HG03064 (cell line): ENCODE results near the gene MTX1.

Experiments
- ATAC-seq: cut with Tn5 transposase; IDR thresholded peaks from one replicate; pipeline ENCODE4 v1.9.1; 2021; ENCODE audit warnings: low read depth; ENCODE audit not compliant: unreplicated experiment

MTX1 gene

DNA sequence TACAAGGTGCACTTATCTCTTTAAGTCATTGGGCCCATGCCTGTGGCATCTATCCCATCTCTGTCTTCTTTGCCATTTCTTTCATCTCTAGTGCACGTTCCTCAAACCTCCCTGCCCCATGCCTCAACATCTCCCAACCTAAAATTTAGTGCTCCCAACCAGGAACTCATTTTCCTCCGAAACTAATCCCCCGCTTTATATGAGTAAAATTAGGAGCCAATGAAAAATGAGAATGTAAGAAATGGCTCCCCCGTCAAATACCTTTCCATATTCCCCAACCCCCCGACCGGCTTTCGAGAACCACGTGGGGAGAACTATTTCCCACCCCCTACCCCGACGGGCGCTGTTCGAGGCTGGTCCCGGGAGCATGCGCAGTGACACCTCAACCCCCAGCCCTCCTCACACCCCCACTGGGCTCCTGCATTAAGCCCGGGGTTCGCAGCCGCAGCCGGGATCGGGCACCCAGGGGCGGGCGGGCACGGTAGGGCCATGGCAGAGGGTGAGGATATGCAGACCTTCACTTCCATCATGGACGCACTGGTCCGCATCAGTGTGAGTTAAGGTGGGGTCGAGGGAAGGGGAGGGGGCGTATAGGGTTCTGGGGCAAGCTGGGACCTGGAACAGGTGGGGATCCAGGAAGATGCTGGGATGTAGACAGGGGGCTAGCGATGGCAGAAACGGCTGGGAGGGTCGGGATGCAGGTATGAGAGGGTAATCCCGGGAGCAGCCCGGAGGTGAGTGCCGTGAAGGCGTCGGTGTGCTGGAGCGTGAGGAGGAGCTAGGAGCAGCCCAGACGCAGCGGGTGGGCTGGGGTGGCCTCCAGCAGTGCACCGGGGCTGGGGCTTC lies 34.8 kb upstream of the MTX1 start, which contains the start of gene TRIM46:
TSS of gene TRIM46 (plus strand) at position 372 of the 846 bp plus-strand sequence. CDS start at position 490, 118 bp downstream.
- peak; percentile 24 for ATAC-seq

DNA sequence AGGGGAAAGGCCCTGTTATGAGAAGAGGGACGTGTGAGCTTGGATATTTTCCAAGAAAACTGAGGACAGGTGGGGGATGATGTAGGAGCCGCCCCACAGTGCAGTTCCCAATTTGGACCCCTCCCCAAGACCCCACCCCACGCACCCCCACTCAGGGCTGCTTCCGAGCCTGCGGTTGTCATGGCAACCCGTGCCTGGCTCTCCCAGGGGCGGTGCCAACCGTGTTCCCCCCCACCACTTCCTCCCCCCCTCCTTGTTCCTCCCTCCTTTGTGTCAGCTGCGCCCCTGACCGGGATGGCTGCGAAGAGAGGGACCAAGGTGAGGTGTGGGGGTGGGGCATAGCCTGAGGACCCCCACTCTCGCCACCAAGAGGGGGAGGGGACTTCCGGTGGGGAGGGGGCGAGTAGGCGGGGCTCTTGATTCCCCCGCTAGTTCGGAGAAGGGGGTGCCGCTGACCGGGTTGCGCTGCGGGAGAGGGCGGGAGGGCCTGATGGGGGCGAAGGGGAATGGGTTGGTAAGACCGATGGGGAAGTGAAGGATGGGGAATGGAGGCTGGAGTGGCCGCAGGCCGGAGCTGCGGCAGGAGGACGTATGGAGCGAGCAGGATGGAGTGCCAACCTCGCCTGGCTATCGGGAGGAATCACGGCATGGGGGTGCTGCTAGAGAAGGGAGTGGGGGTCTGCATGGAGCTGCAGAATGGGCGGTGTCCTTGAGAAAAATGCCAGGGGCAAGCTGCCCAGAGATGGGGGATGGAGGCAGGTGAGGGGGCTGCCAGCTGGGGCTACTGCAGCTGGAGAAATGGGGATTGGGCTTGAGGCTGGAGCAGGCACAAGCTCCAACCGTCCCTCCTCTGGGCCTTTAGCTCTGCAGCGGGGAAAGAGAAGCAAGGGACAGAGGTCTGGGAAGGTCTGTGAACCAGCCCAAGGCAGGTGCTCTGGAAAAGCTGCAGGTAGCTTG lies 33.9 kb upstream of the MTX1 start:
- ATAC-seq, result no peak

DNA sequence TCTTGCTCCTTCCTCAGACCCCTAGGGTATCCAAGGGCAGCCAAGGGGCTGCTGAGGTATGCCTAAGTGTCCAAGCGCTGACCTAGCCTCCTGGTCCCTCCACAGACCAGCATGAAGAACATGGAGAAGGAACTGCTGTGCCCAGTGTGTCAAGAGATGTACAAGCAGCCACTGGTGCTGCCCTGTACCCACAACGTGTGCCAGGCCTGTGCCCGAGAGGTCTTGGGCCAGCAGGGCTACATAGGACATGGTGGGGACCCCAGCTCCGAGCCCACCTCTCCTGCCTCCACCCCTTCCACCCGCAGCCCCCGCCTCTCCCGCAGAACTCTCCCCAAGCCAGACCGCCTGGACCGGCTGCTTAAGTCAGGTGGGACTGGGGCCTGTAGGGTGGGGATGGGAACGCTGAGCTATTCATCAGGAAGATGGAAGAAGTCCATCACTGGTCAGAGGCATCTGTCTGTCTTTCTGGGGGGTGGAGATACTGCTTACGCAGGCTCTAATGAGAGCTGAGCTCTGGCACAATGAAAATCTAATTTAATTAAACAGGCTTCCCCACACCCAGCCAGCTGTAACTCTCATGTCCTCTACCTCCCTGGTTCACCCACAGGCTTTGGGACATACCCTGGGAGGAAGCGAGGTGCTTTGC lies 33.1 kb upstream of the MTX1 start:
- no peak for ATAC-seq

DNA sequence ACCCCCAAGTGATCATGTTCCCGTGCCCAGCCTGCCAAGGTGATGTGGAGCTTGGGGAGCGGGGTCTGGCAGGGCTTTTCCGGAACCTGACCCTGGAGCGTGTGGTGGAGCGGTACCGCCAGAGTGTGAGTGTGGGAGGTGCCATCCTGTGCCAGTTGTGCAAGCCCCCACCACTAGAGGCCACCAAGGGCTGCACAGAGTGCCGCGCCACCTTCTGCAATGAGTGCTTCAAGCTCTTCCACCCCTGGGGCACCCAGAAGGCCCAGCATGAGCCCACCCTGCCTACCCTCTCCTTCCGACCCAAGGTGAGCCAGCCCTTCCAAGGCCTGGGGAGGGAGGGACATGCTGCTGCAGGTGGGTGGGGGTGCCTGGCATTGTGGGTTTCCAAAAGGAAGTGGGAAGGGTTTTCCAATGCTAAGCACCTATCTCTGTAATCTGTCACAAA lies 32.5 kb upstream of the MTX1 start:
- ATAC-seq, result no peak

DNA sequence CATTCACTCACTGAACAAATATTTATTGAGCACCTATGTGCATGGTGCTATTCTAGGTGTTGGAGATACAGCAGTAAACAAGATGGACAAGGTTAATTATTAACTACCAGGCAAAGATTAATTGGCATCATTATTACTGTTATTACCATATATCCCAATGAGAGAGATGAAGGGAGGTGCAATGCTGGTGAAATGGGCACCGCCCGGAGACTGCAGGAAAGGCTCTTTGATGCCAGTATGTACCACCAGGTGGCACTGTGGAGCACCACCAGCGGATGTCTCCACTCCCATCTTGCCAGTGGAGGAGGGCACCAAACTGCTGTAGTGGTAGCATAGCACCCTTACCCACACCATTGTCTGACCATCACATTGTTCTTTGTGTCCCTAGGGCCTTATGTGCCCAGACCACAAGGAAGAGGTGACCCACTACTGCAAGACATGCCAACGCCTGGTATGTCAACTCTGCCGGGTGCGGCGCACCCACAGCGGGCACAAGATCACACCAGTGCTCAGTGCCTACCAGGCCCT lies 31.9 kb upstream of the MTX1 start:
- ATAC-seq, result no peak

DNA sequence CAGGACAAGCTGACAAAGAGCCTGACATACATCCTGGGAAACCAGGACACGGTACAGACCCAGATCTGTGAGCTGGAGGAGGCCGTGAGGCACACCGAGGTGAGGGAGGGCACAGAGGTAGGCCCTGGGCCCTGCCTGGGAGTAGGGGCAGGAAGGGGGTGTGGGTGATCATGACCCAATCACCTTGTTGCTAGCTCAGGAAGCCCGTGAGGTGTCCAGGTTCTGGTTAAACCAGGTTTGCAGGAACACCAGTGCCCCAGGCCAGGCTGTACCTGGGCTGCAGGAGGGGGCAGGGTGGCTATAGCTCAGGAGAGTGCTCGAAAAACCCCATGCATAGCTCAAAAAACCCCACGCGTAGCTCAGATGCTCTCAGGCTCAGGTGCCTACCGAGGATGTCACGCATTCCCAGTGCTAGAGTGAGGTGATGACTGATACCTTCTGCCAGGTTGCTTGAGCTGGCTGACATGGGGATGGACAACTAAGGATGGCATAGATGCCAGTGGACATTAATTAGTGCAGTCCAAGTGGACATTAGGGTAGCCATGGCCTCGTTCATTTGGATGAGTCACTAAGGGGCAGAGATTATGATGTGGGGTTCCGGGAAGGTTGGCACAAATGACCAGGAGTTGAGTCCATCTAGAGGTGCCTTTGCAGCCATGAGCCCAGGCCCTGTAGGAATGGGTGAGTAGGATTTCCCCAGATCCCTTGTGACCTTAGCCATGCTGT lies 31.1 kb upstream of the MTX1 start:
- no peak for ATAC-seq

DNA sequence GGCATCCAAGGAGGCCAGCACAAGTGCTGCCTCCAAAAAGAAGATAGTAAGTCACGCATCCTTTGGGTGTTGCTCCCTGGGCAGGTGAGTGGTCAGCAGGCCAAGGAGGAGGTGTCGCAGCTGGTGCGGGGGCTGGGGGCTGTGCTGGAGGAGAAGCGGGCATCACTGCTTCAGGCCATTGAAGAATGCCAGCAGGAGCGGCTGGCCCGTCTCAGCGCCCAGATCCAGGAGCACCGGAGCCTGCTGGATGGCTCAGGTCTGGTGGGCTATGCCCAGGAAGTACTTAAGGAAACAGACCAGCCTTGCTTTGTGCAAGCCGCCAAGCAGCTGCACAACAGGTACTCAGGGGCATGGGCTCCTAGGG lies 30.6 kb upstream of the MTX1 start:
- no peak for ATAC-seq

DNA sequence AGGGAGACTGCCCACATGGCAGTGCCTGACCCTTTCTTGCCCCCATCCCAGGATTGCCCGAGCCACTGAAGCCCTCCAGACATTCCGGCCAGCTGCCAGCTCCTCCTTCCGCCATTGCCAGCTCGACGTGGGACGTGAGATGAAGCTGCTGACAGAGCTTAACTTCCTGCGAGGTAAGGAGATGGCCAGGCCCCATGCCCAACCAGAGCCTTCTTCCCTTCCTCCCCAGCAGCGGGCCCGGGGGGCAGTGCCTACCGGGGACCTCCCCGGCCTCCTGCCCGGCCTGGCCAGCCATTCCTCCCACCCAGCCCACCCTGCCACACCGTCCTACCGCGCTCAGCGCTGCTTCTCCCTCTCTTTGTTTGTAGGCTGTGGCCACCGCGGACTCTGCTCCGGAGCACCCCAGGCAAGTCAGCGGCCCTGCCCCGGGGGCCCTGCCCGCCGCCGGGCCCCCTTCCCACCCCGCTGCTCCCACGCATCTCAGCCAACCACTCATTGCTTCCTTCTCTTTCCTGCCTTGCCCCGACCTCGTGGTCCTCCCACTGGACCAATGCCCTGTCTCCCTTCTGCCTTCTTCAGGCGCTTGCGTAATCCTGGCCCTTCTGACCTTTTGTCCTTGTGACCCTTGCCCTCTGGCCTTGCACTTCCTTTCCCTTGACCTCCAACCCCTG lies 29.9 kb upstream of the MTX1 start:
- no peak for ATAC-seq

DNA sequence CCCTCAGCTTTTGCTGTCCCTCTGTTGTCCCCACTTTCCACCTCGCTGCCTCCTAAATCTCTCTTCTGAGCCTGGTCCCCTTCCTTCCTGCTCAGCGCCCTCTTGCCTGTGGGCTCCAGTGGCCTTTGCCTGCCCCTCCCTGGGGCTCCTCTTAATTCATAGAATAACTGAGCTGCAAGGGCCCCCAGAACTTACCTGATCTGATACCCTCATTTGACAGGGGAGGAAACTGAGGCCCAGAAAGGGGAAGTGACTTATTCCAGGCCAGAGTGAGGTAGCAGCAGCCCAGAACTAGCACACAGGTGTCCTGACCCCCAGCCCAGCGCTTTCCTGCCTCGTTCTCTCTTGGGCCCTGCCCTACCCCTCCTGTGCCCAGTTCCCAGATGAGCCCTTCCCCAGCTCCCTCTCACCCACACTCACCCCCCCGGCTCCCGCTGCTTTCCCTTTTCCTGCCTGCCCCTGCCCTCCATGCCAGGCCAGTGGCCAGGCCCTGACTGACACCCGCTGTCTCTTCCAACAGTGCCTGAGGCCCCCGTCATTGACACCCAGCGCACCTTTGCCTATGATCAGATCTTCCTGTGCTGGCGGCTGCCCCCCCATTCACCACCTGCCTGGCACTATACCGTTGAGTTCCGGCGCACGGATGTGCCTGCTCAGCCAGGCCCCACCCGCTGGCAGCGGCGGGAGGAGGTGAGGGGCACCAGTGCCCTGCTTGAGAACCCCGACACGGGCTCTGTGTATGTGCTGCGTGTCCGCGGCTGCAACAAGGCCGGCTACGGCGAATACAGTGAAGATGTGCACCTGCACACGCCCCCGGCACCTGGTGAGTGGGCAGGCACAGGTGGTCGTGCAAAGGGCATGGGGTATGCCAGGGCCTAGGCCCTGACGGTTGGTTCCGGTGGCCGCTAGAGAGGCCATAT lies 29.1 kb upstream of the MTX1 start:
- ATAC-seq, result no peak

DNA sequence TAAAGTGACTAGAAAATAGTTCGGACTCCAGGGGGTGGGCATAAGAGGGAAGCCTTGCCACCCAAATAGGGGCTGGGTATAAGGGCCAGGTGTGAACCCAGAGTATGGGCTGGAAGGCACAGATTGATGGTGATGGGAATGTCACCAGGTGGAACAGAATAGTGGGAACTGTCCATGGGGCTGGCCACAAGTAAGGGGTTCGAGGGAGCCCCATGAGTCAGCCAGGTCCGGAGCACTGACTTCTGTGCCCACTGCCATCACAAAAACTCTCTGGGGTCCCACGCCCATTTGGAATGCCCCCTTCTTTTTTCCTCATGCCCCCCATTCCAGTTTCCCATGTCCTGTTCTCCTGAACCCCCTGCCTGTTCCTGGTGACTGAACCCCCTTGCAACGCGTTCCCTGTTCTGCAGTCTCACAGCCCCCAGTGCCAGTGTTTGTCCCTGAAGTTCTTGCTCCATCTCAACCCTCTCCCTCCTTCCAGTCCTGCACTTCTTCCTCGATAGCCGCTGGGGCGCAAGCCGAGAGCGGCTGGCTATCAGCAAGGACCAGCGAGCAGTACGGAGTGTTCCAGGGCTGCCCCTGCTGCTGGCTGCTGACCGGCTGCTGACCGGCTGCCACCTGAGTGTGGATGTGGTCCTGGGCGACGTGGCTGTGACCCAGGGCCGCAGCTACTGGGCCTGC lies 27.0 kb upstream of the MTX1 start:
- ATAC-seq, result no peak

DNA sequence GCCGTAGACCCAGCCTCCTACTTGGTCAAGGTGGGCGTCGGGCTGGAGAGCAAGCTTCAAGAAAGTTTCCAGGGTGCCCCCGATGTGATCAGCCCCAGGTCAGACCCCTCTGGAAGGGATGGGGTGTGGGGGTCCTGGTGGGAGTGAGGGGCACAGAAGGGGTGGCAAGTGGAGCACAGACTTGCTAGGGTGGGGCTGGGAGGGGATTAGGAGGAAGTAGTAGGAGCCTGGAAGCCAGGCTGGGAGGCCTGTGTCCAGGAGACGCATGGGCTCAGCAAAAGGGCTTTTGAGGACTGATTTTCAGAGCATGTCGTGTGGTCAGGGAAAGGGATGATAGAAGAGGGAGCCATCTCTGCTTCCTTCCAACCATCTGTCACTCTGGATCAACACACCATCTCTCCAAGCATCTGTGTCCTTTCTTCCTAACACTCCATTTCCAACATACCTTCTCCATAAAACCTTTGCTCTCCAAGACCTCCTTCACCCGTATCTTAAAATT lies 26.4 kb upstream of the MTX1 start:
- ATAC-seq, result no peak

DNA sequence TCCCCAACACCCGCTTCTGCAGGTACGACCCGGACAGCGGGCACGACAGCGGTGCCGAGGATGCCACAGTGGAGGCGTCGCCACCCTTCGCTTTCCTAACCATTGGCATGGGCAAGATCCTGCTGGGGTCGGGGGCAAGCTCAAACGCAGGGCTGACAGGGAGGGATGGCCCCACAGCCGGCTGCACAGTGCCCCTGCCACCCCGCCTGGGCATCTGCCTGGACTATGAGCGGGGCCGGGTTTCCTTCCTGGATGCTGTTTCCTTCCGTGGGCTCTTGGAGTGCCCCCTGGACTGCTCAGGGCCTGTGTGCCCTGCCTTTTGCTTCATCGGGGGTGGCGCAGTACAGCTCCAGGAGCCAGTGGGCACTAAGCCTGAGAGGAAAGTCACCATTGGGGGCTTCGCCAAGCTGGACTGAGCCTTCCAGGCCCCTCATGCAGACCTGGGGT lies 24.7 kb upstream of the MTX1 start:
- ATAC-seq, result no peak

DNA sequence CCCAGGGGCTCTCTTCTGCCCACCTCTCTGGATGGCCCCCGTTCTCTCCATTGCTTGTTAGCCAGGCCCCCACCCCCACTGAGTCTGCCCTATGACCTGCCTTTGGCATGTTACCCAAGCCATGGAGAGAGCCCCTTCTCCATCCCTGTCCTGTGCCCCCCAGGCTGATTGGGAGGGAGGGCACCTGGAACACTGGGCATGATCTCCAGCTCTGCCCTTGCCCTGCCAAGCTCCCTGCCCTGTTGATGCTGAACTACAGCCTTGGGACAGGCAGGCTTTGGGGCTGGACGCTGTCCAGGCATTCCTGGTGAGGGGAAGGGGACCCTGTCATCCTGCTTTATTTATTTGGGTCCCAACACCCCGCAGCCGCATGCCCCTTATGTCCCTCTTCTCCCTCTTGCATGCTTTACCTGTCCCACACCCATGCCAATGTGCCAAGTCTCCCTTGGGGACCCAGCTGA lies 24.1 kb upstream of the MTX1 start:
- ATAC-seq, result no peak

DNA sequence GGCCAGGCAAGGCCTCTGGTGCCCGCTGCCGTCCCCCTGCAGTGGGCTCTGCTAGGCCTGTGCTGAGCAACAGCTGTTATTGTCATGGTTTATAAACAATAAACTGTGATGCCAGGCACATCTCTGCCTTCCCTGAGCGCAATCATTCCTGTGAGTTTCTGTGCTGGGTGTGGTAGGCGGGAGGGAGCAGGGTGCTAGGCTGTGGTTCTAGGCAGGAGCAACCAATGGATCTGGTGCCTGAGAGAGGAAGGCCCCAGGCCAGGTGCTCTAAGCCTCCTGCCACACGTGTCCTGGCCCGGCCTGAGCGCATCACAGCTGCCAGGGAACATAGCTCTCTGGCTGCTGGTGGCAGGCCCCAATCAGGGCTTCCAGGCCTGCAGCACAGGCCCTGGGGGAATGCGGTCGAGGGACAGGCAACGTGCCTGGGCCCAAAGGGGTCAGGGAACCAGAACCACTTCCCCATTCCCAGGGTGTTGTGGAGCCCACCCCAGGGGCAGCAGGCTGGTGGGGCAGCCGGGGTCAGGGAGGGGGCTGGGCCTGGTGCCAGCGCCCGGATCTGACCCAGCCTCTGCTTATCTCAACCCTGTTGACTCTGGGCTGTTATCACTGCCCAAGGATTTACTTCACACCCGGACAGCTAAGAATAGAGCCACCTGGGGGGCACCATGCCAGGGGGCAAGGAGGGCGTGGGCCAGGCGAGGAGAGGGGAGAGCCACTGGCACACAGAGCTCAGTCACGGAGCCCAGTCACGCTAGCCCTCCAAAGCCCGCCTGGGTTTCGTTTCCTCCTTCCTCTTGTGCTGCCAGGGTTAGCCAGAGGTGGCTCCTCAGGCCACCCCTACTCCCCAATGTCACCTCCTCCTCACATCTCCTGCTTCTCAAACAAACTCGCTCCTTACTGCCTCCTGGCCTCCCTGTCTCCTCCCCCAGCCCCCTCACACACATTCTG lies 23.4 kb upstream of the MTX1 start:
- no peak for ATAC-seq

DNA sequence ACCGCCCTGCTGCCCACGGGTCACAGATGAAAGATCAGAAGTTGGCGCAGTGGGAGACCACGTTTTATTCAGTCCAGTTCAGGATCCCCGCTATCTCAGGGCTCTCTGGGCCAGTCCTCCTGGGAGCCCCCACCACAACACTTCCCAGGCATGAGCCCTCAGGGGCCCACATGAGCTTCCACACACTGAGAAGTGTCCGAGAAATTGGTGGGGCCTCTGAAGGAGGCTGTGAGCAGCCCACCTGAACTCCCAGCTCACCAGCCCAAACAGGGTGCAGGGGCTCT lies 22.8 kb upstream of the MTX1 start:
- ATAC-seq, result no peak

DNA sequence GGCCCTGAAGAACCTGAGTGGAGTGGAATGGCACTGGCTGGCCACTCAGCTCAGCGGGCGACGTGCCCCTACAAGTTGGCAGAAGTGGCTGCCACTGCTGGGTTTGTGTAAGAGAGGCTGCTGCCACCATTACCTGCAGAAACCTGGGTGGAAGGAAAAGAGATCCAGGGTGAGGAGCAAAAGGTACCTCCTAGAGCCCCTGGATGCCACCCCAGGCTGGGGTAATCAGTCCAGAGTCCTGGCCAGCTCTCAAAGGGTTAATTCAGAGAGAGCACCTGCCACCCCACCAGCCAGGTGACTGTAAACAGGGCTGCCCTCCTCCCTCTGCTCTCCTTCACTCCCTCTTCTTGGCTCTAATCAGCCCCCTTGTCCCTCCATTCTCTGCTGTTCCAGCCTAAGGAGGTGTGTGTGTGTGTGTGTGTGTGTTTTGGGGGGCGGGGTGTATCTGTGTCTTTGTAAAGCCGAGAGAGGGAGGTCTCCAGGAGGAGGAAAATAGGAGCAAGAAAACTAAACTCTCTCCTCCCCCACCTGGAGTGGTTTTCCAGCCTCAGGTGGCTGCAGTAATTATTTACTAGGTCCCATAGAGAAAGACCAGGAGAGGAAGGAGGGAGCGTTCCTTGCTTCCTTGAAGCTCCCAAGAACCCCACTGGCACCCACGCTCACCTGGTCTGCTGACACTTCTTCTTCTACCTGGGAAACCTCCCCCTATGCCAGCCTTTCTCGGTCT lies 22.3 kb upstream of the MTX1 start:
- ATAC-seq, result no peak
